Measurements from ENCODE around the gene VCL.

DNA sequence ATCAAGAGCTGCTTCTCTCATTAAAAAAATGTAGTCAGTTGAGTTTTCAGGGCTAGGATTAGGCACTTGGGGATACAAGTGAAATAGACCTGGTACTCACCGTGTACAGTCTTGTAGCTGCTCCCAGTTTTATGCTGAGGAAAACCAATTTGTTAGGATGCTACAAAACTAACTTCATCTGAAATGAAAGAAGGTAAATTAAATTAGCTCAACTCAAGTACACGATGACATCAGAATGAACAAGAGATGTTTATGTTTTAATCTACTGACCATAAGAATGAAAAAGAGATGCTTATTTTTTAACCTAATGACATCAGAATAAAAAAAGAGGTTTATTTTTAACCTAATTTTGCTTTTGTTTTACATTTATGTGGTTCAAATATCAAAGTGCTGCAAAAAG is 79.0 kb downstream of the VCL start:
- TF ChIP-seq, protein P1, sequence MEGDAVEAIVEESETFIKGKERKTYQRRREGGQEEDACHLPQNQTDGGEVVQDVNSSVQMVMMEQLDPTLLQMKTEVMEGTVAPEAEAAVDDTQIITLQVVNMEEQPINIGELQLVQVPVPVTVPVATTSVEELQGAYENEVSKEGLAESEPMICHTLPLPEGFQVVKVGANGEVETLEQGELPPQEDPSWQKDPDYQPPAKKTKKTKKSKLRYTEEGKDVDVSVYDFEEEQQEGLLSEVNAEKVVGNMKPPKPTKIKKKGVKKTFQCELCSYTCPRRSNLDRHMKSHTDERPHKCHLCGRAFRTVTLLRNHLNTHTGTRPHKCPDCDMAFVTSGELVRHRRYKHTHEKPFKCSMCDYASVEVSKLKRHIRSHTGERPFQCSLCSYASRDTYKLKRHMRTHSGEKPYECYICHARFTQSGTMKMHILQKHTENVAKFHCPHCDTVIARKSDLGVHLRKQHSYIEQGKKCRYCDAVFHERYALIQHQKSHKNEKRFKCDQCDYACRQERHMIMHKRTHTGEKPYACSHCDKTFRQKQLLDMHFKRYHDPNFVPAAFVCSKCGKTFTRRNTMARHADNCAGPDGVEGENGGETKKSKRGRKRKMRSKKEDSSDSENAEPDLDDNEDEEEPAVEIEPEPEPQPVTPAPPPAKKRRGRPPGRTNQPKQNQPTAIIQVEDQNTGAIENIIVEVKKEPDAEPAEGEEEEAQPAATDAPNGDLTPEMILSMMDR (IDR thresholded peaks at IDR 0.05 in 2 of 3, conservative IDR thresholded peaks at IDR 0.05 in 1 of 3; ENCODE audit: borderline replicate concordance in 1 of 3, insufficient read depth in 1 of 3, low read depth in 2 of 3, low read length in 2 of 3), result no peak
- TF ChIP-seq SIN3A (IDR thresholded peaks at IDR 0.05; ENCODE audit: low read depth) (no peak), ZFX (IDR thresholded peaks at IDR 0.05) (no peak), CBX3 (IDR thresholded peaks at IDR 0.05; ENCODE audit: low read depth) (no peak), POLR2A (IDR thresholded peaks at IDR 0.05; ENCODE audit: borderline replicate concordance, extremely low read depth, insufficient read depth, insufficient read length) (no peak), EZH2 (IDR thresholded peaks at IDR 0.05) (no peak), YY1 (IDR thresholded peaks at IDR 0.05; ENCODE audit: extremely low read depth, insufficient replicate concordance, low read depth, low read length) (no peak)

Measured in HCT116 (cell line).